HFFc6 (cell line): Measurements from ENCODE around the gene VWF. TPM values are rescaled to one million over a fixed set of nuclear protein-coding genes. Genes with fewer than 3 reads are reported as not detected.

Experiments
- DNase-seq: peaks from one replicate; pipeline ENCODE4 v3.0.0-alpha.2; 2018
- H3K27ac Mint-ChIP-seq: 2 replicates; pipeline ENCODE4 v1.8.0; 2020; ENCODE audit warnings: mild to moderate bottlenecking, mixed read lengths
- H3K27me3 Mint-ChIP-seq: 2 replicates; pipeline ENCODE4 v1.8.0; 2021; ENCODE audit warnings: mild to moderate bottlenecking, moderate library complexity, mixed read lengths; ENCODE audit not compliant: insufficient read depth
- H3K36me3 Mint-ChIP-seq: 2 replicates; pipeline ENCODE4 v1.8.0; 2021; ENCODE audit warnings: low read depth, mixed read lengths
- H3K4me1 Mint-ChIP-seq: 2 replicates; pipeline ENCODE4 v1.8.0; 2020; ENCODE audit warnings: low read depth, mixed read lengths
- H3K4me3 Mint-ChIP-seq: 2 replicates; pipeline ENCODE4 v1.8.0; 2020; ENCODE audit warnings: mild to moderate bottlenecking, moderate library complexity, mixed read lengths
- H3K9me3 Mint-ChIP-seq: 2 replicates; pipeline ENCODE4 v1.8.0; 2020; ENCODE audit warnings: mild to moderate bottlenecking, mixed read lengths
- total RNA-seq, 6 experiments: library from RNA; stranded (reverse); fragmentation: NEBNext Ultra II Directional; extraction: Animal tissue kit (Norgen Biotek cat#: 25700); gene quantifications; 2 replicates in 1 of 6; 3 replicates in 5 of 6; pipeline ENCODE4 v1.2.3, GENCODE V29; 2021
- TF ChIP-seq, protein P1 (sequence below): fragments of 200-600 bp; sonication (generic); IDR thresholded peaks from 2 replicates; pipeline ENCODE4 v1.5.0; 2021; ENCODE audit warnings: antibody characterized with exemption, mild to moderate bottlenecking

Gene VWF
- total RNA-seq, 6 experiments from 2014 or later, result 0.02 to 0.25 (median 0.10) TPM

DNA sequence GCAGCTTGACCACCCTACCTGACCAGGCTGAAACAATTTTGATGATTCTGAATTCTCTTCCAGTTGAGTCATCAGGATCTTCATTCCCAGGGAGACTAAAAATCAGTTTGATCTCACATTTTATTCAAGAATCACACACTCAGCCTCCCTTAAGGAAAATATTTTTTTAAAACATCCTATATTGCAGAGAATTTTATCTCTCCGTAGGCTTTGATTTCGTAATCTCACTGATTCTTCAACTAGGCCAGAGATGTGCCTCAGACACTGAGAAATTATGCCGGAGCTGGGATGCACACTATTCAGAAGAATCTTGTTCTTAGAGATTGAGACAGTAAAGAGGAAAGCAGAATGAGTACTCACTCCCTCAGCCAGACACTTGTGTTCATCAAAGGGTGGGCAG is 172.4 kb downstream of the VWF start:
- no peak for DNase-seq

DNA sequence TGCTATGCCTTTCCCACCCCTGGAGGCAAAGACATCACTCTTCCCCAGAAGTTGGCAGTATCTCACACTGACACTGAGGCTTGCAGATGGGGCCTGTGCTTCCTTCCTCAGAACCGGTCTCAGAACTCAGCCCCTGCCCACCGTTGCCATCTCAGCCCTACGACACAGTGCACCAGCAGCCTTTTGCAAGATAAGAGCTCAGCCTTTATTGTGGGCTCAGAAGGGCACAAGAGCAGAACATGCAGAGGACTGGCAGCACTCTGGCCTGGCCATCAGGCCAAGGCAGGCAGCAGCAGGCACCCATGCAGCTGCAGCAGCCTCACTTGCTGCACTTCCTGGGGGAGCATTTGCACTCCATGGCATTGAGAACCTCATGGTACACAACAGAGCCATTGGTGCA is 175.8 kb downstream of the VWF start:
- peaks cover 5% of the 10 kb centered on the region; the same call in 1 of the 2 replicates for H3K4me1 Mint-ChIP-seq
- H3K9me3 Mint-ChIP-seq, result no peaks in the 10 kb centered on the region
- TF ChIP-seq, protein P1, sequence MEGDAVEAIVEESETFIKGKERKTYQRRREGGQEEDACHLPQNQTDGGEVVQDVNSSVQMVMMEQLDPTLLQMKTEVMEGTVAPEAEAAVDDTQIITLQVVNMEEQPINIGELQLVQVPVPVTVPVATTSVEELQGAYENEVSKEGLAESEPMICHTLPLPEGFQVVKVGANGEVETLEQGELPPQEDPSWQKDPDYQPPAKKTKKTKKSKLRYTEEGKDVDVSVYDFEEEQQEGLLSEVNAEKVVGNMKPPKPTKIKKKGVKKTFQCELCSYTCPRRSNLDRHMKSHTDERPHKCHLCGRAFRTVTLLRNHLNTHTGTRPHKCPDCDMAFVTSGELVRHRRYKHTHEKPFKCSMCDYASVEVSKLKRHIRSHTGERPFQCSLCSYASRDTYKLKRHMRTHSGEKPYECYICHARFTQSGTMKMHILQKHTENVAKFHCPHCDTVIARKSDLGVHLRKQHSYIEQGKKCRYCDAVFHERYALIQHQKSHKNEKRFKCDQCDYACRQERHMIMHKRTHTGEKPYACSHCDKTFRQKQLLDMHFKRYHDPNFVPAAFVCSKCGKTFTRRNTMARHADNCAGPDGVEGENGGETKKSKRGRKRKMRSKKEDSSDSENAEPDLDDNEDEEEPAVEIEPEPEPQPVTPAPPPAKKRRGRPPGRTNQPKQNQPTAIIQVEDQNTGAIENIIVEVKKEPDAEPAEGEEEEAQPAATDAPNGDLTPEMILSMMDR, result no peak
- no peaks in the 10 kb centered on the region for H3K36me3 Mint-ChIP-seq
- H3K4me3 Mint-ChIP-seq, result no peak overlapping the region
- H3K27me3 Mint-ChIP-seq, result peaks cover 63% of the 10 kb centered on the region
- no peak overlapping the region for H3K27ac Mint-ChIP-seq
- DNase-seq, result no peak

More for the DNA sequence above, 172.4 kb downstream of the VWF start:
- Mint-ChIP-seq H3K4me3 (no peak overlapping the region), H3K27me3 (peaks cover 44% of the 10 kb centered on the region), H3K36me3 (no peaks in the 10 kb centered on the region), H3K27ac (no peak overlapping the region), H3K9me3 (no peaks in the 10 kb centered on the region), H3K4me1 (no peaks in the 10 kb centered on the region)
- TF ChIP-seq, protein P1, result no peak

GRCh38 chr12:5947006-5947405 is 177.5 kb downstream of the VWF start:
- Mint-ChIP-seq H3K9me3 (no peaks in the 10 kb centered on the region), H3K27ac (no peak overlapping the region), H3K27me3 (peaks cover 57% of the 10 kb centered on the region), H3K4me3 (no peak overlapping the region), H3K36me3 (no peaks in the 10 kb centered on the region), H3K4me1 (peaks cover 5% of the 10 kb centered on the region; the same call in 1 of the 2 replicates)
- no peak for DNase-seq
- TF ChIP-seq, protein P1, result no peak

DNA sequence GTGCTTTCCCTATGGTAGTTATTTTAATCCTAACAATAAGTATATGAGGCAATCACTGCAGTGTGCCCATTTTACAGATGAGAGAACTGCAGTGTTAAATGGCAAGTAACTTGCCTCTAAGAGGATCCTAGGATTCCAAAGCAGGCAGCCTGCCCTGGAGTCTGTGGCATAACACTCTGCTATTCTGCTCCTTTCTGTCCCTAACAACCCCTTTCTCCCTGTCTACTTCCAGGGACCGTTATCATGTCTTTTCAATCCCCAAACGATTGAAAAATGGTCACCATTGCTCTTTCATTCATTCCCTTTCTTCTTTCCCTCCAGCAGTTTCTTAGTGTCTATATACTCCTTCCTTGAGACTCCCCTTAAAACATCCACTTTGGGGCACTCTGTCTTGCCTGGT is 178.1 kb downstream of the VWF start:
- no peaks in the 10 kb centered on the region for H3K9me3 Mint-ChIP-seq
- H3K27me3 Mint-ChIP-seq, result peaks cover 53% of the 10 kb centered on the region
- no peak overlapping the region for H3K4me3 Mint-ChIP-seq
- no peak for DNase-seq
- peaks cover 5% of the 10 kb centered on the region; the same call in 1 of the 2 replicates for H3K4me1 Mint-ChIP-seq
- H3K36me3 Mint-ChIP-seq, result no peaks in the 10 kb centered on the region
- no peak overlapping the region for H3K27ac Mint-ChIP-seq
- TF ChIP-seq, protein P1, result no peak

GRCh38 chr12:5945071-5946008 is 179.1 kb downstream of the VWF start, which contains the start of gene ANO2:
TSS of gene ANO2 (minus strand) at chr12:5945259. CDS start at chr12:5945217, 42 bp downstream.
- H3K4me3 Mint-ChIP-seq, result peak within 1 kb of the TSS; percentile 63
- DNase-seq, result no peak
- H3K9me3 Mint-ChIP-seq, result no peaks in the 10 kb centered on the region
- peaks cover 5% of the 10 kb centered on the region; the same call in 1 of the 2 replicates for H3K4me1 Mint-ChIP-seq
- H3K27ac Mint-ChIP-seq, result no peak within 1 kb of the TSS
- TF ChIP-seq, protein P1, result no peak
- H3K27me3 Mint-ChIP-seq, result peaks cover 49% of the 10 kb centered on the region
- H3K36me3 Mint-ChIP-seq, result no peaks in the 10 kb centered on the region
